A673 (cell line): Measurements from ENCODE around the gene MEF2C.

Experiments used
- CTCF ChIP-seq: fragments of 300-800, 200-600 bp; sonication (generic); conservative IDR thresholded peaks from 2 replicates; pipeline ENCODE4 v1.5.1; 2017; ENCODE audit warnings: low read depth, mild to moderate bottlenecking, antibody characterized with exemption, low read length, moderate library complexity, mixed read lengths
- EZH2 ChIP-seq: fragments of 200-600 bp; sonication (generic); IDR thresholded peaks from 2 replicates; pipeline ENCODE4 v1.6.1; 2017; ENCODE audit warnings: borderline replicate concordance, low read depth, mild to moderate bottlenecking, mixed read lengths, antibody characterized with exemption, low read length; ENCODE audit not compliant: poor library complexity, severe bottlenecking

DNA sequence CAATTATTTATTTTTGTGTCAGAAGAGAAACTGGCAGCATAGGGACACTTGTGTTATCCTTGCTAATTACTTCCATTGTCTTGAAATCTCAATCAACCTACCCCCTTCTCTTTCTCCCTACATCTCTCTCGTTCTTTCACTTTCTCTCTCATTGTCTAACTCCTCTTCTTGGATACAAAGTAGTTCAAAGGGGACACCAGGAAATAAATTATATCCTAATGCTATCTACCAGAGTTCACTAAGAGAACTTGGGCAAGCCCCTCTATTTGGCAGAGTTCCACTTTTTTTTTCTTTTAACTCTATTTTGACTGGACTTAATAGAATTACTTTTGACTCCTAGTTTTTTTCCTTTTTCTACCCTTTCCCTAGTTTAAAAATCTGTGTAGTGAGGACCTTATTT is 102.2 kb downstream of the MEF2C start:
- TF ChIP-seq EZH2 (no peak), CTCF (no peak)
